Hematopoietic multipotent progenitor cell treated with erythropoietin and hydrocortisone succinate and interleukin-3 and kit ligand, for 4 days (in vitro differentiated cells): Measurements from ENCODE around the gene ARHGEF39.

Experiments
- DNase-seq: peaks from one replicate; pipeline ENCODE4 v3.0.0-alpha.2; 2015

Gene ARHGEF39

DNA sequence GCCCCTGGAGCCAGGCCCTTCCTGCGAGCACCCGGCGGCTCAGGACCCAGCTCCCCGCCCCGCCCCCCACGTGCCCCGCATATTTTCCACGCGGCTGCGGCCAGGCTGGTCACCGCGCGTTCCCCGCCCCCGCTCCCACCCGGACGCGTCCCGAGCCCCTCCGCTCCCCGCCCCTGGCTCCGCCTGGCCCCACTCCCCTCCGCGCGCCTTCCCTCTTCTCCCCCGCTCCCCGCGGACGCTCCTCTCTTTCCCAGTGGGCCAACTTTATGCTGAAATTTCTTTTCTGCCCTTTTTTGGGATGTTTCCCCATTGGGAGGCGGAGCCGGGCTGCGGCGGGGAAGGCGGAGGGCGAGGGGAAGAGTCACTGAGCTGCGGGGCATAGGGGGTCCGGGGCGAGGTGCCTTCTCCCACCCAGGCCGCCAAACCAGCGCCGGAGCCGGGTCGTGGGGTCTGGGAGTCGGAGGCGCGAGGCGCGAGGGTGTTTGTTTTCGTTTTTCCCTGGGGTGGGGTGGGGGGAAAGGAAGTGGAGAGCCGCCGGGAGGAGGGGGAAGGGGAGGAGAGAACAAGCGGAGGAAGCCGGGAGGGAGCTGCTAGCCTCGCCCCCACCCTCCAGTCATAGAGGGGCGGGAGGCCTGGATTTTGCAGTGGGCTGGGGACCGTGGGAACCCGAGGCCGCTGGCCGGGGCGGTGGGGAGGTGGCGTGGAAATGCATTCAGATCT, 25.8 kb upstream of the ARHGEF39 start:
- peak; percentile 68 for DNase-seq

DNA sequence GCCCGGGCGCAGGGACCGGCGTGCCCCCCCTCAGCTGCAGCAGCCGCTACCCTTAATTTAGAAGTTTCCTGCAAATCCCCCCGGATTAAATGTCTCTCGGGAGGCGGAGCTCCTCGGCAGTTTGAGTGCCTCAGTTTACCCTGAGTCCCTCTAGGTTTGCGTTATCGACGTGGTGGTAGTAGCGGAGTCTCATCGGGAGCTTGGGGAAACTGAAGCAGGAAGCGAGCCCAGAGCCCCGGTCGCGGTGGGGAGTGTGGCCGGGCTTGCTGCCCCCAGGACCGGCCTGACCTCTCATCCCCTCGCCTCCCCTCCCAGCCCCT, 25.3 kb upstream of the ARHGEF39 start:
- DNase-seq: no peak

DNA sequence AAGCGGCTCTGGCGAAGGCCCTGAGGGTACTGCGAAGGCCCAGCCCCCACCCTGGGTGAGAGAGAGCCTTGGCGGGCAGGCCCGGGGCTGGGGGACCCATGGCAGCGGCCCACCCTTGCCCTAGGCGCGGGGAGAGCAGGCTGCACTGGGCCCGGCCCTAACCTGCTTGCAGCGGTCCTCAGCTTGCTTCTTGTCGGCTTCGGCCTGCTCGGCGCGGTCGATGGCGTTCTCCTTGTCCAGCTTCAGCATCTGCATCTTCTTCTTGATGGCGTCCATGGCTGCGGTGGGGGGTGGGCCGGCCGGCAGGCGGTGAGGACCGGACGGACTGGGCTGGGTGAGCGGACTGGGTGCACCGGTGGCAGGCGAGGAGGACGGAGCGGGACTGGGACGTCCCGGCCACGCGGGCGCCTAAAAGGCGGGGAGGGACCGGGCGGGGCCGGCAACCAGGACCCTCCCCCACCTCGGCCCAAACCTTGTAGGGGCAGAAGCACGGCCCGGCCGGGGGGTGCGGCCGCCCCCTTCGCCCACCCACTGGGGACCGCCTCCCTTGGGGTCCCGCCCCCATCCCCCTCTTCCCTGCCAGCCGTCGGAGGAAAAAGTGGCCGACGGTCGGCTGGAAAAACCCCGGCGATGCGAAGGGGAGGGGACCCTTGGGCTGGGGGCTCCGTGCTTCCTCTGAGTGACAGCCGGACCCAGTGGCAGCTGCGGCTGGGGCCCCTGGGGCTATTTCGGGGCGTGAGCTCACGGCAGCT, 24.7 kb upstream of the ARHGEF39 start, which contains the start of gene TPM2:
TSS of gene TPM2 (minus strand) at position 384 of the 752 bp plus-strand sequence. CDS start at position 276, 108 bp downstream.
- no peak for DNase-seq

DNA sequence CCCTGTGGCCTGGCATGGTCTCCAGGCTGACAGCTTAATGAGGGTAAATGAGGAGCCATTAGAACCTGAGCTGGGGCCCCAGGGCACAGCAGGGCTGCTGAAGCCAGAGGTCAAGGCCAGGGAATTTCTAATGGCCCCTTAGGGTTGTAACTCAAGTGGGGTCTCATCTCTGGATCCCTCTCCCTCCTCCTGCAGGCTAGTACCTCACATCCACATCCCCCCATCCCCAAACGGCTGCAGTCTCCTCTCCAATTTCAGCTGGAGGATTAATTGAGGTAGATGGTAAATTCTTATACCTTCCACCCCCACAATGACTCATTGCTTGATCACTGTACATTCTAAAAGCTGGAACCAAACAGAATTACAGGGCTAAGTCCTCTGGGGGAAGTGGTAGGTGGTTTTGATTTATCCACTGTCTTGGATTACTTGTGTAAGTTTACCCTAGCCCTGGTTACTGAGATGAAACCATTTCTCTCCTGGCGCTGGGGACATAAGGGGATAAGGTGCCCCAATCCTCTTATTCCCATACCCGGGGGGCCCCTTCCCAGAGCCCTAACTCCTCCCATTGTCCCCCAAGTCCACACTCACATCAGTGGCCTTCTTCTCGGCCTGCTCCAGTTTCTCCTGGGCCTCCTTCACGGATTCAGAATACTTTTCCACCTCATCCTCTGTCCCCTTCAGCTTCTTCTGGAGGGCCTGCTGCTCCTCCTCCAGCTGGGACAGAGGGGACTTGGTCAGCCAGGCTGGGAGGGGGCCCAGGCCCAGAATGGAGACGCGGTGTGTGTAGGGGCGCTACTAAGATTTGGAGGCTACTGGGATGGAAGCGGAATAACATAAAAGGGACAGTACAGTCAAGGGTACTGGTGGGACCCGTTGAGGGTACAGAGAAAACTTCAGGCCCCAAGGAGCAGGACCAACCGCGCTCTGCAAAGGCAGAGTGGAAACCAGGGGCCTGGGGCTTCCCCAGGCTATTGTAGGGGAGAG, 23.9 kb upstream of the ARHGEF39 start:
- peak; percentile 40 for DNase-seq

DNA sequence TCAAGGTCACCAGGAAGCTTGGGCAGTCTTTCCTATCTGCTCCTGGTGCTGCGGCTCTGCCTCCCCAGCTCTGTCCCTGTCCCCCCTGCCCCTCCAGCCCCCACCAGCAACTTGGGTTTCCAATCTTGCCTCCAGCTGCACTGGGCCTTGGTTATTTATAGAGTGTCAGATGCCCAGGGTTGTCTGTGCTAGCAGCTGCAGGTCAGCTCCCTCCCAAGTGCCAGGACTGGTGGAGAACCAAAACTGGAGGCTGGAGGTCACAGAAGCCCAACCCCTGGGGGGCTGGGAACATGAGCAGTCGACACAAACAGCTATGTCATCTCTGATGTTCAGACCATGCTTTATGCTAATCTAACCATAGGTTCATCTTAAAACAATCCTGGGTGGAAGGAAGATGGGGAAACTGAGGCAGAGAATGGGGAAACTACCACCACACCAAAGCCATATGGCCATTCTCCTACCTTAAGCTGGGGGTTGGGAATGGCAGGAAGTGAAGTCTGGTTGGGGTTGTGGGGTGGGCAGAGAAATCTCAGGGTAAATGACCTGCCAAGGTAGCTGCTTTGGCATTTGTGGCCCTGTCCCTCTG, 23.1 kb upstream of the ARHGEF39 start:
- DNase-seq: no peak

DNA sequence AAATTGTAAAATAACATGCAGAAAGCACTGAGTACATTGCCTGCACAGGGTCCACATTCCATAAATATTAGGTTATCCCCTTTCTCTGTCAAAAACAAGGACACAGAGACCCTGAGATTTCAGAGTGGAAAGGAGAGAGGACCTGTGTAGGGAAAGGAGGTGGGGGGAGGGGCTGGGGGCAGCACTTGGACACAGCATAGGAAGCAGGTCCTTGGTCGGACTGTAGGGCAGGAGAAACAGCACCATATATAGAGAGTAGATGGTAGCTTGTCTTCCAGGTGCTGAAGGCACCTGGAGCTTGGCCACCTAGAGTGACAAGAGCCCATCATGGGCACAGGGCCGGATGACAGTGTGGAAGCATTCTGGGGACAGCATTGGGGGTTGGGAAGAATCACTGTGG, 22.3 kb upstream of the ARHGEF39 start:
- DNase-seq: no peak

- DNase-seq: no peak
Observed at GRCh38 chr9:35686222-35687203, 21.5 kb upstream of the ARHGEF39 start.

GRCh38 chr9:35685506-35685905, 20.5 kb upstream of the ARHGEF39 start:
- DNase-seq: no peak

DNA sequence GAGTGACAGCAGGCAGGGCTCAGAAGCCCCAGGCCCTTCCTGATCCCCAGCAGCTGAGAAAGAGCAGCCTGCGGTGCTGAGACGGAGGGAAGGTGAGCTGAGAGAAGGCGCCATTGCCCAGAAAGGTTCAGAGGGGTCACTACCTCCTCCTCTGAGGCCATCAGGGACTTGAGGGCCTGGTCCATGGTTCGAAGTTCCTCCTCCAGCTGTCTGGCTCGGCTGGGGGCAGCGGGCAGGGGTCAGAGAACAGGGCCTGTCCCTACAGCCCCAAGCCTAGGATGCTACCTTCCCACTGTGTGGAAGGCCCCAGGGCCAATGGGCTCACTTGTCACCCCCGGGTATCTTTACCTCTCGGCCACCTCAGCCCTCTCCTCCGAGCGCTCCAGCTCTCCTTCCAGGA, 19.9 kb upstream of the ARHGEF39 start:
- no peak for DNase-seq

GRCh38 chr9:35683323-35683722, 18.3 kb upstream of the ARHGEF39 start:
- DNase-seq: no peak

DNA sequence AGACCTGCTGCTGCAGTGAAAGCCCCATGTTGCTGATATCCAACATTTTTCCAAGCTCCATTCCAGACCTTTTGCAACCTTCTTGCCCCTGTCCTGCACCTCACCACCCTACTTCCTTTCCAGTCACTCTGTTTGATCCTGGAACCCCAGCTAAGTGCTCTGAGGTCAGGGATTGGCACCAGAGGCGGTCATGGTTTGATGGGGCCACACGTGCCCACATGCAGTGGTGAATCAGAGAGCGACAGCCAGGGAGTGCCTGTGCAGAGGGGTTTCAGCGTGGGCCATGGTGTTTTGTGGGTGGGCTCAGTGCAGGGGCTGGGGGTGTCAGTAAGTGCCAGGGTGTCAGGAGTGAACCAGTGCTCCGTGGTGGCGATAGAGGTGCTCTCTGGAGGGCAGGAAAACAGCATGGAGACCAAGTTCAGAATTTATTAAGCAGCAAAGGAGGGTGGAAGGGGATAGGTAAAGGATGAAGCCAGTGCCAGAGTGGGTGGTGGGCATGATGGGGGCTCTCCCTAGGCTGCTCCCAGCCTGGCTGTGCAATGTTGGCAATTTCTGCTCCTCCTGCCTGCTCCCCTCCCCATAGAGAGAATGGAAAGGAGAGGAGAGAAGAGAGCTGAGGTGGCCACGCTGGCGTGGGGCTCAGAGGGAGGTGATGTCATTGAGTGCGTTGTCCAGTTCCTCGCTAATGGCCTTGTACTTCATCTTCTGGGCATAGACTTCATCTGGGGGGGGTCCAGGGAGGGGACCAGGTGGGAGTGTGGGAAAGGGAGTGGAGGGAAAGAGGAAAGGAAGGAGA, 17.7 kb upstream of the ARHGEF39 start:
- DNase-seq: no peak

DNA sequence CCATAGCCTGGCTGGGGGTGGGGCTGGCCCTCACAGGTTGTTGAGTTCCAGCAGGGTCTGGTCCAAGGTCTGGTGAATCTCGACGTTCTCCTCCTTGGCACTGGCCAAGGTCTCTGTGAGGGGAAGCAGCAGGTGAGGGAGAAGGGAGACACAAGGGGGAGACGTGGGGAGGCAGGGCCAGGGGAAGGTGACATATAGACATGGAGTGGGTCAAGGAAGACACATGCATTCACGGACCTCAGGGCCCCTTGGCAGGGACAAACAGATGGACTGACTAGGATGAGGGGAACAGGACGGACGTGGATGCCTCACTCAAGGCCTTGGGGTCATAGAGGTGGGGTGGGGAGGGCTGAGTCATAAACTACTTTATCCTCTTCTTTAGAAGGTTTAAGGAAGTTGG, 17.1 kb upstream of the ARHGEF39 start:
- no peak for DNase-seq

DNA sequence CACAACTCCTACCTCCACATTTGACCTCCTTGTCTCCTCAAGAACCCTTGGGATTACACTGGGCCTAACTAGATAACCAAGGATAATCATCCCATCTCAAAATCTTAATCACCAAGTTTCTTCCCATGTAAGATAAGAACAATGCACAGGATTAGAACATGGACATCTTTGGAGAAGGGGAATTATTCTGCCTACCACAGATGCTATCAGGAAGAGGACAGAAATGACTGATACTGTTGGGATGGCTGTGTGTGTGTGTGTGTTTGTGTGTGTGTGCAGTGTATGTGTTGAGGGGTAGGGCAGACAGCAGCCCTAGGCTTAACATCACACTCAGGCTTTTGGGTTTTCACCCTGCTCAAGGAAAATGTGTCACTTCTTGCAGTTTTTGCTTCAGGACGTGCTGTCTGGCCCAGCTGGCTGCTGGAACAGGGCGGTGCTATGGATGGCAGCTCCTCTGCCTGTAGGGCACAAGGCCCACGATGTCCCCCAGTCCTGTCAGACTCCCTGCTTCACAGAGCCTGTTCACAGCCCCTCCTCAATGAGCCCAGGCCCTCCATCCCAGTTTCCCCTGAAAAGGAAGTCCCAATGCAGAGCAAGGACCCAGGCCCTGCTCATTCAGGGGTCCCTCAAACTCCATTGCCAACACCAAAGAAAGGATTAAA, 16.5 kb upstream of the ARHGEF39 start:
- DNase-seq: no peak

DNA sequence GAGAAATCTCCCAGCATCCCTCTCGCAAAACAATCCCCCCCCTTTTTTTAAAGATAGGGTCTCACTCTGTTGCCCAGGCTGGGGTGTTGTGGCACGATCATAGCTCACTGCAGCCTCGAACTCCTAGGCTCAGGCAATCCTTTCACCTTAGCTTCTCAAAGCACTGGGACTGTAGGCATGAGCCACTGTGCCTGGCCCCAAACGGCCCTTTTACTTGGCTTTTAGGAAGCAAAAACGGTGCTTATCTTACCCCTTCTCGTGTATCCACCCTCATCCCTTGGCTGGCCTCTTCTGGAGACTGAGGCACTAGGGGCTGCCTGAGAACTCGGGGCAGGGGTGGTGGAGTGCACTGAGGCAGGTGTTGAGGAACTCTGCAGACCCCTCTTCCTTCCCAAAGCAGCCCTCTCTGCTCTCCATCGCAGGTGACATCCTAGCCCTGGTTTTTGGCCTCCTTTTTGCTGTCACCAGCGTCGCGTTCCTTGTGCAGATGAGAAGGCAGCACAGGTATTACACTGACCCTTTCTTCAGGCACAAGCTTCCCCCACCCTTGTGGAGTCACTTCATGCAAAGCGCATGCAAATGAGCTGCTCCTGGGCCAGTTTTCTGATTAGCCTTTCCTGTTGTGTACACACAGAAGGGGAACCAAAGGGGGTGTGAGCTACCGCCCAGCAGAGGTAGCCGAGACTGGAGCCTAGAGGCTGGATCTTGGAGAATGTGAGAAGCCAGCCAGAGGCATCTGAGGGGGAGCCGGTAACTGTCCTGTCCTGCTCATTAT, 15.5 kb upstream of the ARHGEF39 start:
- DNase-seq: no peak

DNA sequence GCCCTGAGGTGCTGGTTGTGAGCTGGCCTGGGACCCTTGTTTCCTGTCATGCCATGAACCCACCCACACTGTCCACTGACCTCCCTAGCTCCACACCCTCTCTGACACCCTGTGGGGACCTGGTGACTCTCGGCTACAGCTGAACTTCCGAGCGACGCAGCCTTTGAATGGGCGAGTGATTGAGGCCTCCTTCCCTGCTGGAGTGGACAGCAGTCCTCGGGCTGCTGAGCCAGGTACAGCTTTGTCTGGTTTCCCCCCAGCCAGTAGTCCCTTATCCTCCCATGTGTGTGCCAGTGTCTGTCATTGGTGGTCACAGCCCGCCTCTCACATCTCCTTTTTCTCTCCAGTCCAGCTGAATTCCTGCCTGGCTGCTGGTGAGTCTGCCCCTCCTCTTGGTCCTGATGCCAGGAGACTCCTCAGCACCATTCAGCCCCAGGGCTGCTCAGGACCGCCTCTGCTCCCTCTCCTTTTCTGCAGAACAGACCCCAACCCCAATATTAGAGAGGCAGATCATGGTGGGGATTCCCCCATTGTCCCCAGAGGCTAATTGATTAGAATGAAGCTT, 14.9 kb upstream of the ARHGEF39 start:
- DNase-seq: no peak

DNA sequence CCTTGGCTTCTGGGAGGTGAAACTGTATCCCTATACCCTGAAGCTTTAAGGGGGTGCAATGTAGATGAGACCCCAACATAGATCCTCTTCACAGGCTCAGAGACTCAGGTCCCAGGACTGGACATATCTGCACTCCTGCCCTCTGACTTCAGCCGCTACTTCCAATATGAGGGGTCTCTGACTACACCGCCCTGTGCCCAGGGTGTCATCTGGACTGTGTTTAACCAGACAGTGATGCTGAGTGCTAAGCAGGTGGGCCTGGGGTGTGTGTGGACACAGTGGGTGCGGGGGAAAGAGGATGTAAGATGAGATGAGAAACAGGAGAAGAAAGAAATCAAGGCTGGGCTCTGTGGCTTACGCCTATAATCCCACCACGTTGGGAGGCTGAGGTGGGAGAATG, 14.1 kb upstream of the ARHGEF39 start:
- DNase-seq: no peak

- DNase-seq: peak; percentile 50
Observed at GRCh38 chr9:35675732-35676392, 10.9 kb upstream of the ARHGEF39 start.

GRCh38 chr9:35675204-35675603, 10.2 kb upstream of the ARHGEF39 start:
- no peak for DNase-seq

- DNase-seq: no peak
Observed at GRCh38 chr9:35674025-35674361, 9.0 kb upstream of the ARHGEF39 start.
